ENCODE measurements around the gene SART3.
"Not testable (repeated sequence)": the region's sequence is repeated elsewhere in the genome, so short reads cannot be mapped to it uniquely, and the experiment has no call there.

The SART3 gene

DNA sequence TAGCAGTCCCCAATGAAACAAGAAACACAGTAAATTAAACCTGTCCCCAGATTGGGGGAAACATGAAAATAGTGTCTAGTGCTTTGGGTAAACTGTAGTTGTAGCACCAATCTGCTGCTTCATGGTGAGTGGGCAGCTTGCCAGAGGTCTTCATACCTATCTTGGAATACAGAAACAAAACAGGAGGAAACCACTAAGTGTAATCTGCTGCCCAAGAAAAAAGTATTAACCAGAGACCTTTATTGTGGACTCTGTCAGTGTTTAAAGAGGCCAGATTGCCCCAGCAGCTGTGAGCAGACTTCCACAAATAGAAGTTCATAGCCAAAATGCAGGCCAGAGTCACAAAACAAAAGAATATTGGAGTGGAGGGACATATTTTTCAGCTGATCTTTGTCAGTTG lies 3.8 kb upstream of the SART3 start:
- in situ Hi-C loops (cut with HindIII; ENCODE audit: low sequenced_read_pairs), result no loop called here

DNA sequence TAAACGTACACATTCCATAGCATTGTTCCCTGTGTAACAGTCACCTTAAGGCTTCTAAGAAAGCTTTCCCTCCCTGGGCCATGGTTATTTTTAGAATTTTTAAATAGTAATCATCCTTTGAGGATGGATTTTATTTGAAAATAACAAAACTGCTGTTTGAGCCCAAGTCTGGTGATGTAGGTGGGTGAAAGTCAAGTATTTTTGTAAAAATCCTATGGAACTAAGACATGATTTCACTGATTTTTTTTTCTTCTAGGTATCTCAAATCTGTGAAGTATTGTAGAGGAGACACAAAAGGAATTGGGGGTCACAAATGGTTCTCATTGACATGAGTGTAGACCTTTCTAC lies 2.8 kb upstream of the SART3 start:
- in situ Hi-C loops (cut with HindIII; ENCODE audit: low sequenced_read_pairs), result no loop called here

DNA sequence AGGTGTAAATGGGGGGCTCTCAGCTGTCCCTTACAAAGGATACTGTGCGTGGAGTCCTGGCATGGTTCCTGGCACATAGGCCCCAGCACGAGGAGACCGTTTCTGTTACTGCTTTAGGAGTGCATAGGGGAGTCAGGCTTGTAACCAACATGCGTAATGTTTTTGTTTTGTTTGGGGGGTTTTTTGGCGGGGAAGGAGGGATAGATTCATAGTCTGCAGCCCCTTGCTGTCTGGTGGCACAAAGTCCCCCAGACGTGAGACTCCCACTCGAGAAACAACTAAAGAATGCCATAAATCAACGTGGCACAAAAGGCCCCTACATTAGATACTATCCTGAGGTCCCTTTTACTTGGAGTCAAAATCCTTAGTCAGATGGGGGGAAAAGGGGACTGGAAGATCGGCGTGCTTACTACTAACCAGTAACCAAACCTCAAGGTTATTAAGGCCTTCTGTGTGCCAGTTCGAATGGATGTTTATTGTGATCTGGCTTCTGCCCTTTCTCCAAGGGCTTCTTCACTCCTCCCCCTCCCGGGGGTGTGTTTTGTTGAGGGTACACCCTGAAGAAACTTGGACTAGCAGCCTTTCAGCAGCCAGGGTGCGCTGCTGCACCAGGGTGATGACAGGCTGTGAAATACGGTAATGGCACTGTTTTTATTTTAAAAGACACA lies 2.3 kb upstream of the SART3 start:
- in situ Hi-C loops (cut with HindIII; ENCODE audit: low sequenced_read_pairs), result no loop called here

DNA sequence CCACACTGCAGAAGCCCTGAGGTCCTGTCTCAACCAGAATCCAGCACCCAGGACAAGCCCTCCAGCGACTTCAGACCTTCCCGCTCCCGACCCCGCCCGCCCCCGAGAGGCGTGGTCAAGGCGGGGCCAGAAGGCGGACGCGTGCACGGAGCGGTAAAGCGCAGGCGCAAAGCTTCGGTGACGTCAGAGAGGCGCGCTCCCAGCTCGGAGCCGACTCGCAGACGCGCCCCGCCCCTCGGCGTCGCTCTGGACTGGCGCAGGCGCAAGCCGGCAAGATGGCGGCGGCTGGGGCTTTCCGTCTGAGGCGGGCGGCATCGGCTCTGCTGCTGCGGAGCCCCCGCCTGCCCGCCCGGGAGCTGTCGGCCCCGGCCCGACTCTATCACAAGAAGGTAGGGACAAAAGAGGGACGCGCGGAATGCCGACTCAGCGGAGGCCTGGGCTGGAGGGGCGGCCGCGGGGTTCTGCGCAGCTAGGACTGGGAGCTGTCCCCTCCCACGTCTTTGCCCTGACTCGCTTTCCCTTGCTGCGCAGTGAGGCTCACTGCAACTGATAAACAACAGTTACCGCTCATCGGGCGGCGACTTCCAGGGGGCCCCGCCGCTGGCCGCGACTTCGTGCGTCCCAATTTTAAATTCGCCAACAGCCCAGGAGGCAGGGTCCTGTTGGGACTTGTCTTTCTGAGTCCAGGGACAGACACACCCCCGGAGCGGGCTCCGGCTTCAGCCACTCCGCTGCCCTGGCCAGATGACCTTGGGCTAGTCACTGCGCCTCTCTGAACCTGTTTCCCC lies 1.6 kb upstream of the SART3 start, which contains the start of gene ISCU:
TSS of gene ISCU (plus strand) at position 249 of the 788 bp plus-strand sequence. CDS start at position 276, 27 bp downstream.
- in situ Hi-C loops (cut with HindIII; ENCODE audit: low sequenced_read_pairs), result no loop called here

DNA sequence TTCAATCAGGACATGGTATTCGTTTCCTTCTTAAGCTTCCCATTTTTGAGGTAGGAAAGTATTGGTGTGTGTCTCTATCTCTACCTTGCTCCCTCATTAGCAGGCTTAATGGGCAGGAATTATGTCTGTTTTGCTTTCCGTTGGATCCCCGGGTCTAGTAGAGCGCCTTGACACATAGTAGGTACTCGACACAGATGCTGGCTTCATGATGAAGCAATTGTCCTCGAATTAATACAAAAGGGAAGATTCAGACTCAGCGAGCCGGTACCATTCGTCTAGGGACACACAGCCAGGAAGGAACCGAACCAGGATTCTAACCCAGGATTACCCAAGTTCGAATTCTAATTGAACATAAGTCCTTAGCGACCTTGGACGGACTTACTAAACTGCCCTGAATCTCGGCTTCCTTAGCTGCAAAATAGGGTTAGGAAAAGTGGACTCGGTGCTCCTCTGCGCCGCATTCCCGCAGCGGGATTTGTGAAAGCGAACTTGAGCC lies 927 bp upstream of the SART3 start:
- in situ Hi-C loops (cut with HindIII; ENCODE audit: low sequenced_read_pairs), result no loop called here

DNA sequence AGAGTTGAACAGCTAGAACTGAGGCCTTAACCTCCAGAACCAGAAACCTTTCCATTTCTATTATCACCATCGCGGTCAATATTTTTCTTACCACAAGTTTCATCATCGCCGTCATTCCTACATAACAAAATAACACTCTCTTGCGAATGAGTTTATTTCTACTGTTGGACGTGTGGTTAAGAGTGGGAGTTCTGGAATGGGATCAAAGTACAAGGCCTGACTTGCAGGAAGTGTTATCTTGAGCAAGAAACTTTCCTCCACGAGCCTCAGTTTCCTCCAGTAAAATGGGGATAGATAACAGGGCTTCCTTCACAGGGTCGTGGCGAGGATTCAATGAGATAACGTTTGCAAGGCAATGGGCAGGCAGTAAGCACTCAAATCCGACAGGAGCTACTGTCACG lies 652 bp downstream of the SART3 start:
- in situ Hi-C loops (cut with HindIII; ENCODE audit: low sequenced_read_pairs), result no loop called here

DNA sequence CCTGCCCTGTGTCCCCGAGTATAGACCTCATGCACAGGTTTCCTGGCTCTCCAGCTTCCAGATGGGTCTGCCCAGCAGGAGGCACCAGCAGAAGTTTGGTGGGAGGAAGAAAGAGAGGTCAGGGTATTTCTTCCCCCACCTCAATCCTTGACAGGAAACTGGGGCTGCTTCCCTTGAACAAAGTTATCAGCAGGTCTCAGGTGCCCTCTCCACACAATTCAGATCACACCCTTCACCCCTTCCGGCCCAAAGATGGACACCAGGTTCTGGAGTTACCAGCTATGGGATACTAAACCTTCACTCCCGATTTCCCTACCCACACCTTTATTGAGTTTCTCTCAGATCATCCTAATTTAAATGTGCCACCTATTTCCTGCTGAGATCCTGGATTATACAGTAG lies 1.2 kb downstream of the SART3 start:
- in situ Hi-C loops (cut with HindIII; ENCODE audit: low sequenced_read_pairs), result no loop called here

DNA sequence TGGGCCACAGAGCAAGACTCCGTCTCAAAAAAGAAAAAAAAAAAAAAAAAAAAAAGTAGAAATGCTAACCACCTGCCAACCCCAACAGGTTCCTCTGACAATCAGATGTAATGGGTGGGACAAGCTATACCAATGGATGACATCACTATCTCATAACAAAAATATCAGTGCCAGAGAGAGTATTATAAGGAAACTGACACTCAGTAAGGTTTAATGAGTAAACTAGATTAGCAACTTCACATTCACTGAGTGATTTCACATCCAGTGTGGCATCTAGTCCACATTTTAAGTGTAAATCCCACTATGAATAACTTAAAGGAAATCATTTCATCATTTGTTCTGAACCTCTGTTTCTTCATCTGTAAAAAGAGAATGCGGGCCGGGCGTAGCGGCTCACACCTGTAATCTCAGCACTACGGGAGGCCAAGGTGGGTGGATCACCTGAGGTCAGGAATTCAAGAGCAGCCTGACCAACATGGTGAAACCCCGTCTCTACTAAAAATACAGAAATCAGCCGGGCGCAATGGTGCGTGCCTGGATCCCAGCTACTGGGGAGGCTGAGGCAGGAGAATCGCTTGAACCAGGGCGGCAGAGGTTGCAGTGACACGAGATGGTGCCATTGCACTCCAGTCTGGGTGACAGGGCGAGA lies 1.8 kb downstream of the SART3 start:
- in situ Hi-C loops (cut with HindIII; ENCODE audit: low sequenced_read_pairs), result no loop called here

DNA sequence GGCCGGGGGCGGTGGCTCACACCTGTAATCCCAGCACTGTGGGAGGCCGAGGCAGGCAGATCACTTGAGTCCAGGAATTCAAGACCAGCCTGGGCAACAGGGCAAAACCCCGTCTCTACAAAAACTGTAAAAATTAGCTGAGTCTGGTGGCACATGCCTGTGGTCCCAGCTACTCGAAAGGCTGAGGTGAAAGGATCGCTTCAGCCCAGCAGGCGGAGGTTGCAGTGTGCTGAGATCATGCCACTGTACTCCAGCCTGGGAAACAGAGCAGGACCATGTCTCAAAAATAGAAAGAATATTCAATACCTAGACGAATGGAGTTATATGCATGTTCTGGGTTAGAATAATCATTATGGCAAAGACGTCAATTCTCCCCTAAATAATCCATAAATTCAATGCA lies 5.6 kb downstream of the SART3 start:
- in situ Hi-C loops (cut with HindIII; ENCODE audit: low sequenced_read_pairs), result not testable (repeated sequence)

DNA sequence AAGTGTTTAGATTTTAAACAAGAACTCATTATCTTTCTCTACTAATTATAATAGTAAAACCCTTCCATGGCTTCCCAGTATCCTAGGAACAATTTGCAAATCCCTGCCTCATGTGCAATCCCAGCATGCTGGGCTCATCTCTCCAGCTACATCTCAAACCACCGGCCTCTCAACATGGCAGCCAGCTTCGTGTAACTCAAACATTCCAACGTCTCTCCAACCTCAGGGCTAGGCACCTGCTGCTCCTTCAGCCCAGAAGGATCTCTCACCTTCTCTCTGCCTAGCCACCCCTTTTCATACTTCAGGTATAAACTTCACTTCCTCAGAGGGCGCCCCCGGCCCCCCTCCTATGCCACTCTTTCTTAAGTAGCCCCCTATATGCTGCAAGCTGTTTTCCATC lies 7.2 kb downstream of the SART3 start:
- in situ Hi-C loops (cut with HindIII; ENCODE audit: low sequenced_read_pairs), result no loop called here

DNA sequence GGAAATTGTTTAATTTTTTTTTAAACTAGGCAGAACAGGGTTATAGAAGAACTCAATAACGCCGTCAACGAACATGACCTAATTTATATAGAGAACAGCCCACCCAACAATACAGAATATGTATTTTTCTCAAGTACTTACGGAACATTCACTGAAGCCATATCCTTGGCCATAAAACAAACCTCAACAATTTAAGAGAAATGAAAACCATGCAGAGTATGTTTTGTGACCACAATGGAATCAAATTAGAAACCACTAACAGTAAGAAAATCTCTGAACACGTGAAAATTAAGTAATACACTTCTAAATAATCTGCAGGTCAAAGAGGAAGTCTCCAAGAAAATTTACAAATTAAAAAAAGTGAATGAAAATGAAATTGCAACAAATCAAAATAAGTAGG lies 9.4 kb downstream of the SART3 start:
- in situ Hi-C loops (cut with HindIII; ENCODE audit: low sequenced_read_pairs), result no loop called here

DNA sequence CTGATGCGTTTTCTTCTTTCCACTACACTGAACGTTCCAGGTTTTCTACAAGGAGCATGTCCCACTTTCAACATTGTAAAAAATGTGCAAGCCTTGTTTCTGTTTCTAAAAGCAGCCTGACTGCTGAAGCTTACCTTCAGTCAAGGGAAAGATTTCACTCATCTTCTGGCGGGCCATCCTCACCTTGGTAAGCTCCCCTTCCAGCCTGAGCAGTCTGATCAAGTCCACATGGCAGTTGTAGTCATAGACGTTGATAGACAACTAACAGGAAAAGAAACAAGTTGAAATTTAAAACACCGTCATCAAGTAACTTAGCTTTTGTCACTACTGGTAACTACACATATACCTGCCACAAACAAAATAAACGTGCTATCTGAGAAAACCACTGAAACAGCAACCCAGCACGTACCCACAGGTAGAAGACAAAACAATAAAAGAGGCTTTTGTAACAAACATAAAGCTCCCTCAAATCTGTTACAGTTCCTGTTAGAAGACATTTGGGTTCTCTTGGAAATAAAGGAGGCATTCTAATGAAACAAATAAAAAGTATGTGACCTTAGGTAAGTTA lies 11.9 kb downstream of the SART3 start:
- in situ Hi-C loops (cut with HindIII; ENCODE audit: low sequenced_read_pairs), result no loop called here

DNA sequence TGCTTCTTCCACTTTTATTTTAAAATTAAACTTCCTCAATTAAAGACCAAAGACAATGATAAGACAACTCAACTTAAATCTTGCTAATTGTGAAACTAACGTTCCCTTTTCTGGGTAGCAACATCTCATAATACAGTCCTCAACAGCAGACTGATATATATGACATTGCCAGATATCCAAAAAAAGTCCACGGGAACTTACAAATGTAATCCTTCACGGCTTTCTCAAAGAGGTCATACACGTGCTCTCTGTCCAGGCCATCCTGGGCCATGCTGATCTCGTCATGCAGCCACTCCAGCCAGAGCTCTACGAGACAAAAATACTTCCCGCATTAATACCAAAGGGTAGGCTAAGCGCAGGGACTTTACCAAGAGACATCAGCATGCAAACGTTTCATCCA lies 13.3 kb downstream of the SART3 start:
- in situ Hi-C loops (cut with HindIII; ENCODE audit: low sequenced_read_pairs), result no loop called here

DNA sequence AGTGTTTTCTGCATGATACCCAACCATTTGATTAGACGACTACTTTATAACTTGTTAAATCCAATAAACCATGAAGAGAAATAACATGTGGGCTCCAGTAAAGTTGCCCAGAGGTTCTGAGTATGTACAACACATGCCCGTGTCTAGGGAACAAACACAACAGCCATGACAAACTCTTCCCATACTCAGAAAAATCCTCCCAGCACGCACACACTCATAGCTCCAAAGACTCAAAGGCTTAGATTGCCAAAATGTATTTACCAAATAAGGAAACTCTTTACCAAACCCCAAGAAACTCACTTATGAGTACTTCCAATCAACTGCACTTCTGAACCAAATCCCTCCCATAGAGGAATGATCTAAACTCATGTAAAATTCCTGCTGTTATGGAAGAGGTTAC lies 17.3 kb downstream of the SART3 start:
- in situ Hi-C loops (cut with HindIII; ENCODE audit: low sequenced_read_pairs), result no loop called here

DNA sequence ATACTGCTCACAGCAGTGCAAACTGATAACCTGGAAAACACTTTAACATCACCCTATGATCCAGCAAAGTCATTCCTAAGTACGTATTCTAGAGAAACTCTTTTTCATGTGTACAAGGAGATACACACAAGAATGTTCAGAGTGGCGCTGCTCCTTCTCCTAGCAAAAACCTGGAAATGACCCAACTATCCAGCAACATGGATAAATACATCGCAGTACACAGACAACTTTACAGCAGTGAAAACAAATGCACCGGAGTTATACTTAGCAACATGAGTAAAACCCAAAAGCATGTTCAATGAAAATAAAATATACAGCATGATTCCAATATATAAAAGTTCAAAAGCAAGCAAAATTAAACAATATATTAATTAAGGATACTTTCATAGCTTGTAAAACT lies 18.7 kb downstream of the SART3 start:
- in situ Hi-C loops (cut with HindIII; ENCODE audit: low sequenced_read_pairs), result no loop called here

DNA sequence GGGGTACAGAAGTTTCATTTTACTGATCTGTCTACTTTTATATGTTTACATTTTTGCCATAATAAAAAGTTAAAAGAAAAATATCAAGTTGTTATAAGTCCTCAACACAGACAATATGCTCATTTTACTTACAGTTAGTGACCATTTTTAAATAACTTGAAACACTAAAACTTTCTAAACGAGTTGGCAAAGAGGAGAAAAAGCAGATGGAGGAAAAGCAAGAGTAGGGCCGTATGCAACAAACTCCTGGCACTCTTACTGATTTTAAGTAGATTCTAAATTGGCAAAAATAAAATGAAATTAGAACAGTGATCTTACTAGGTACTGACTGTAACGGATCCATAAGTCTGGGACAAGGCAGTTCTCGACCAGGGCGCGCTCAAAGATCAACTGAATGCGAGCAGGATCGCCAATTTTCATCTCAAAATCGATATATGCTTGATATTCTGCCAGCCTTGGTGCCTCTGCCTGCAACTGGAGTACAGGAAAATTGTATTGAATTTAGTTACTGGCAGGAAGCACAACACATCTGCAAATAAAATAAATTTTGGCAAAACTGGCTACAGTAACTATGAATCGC lies 22.3 kb downstream of the SART3 start:
- in situ Hi-C loops (cut with HindIII; ENCODE audit: low sequenced_read_pairs), result no loop called here

DNA sequence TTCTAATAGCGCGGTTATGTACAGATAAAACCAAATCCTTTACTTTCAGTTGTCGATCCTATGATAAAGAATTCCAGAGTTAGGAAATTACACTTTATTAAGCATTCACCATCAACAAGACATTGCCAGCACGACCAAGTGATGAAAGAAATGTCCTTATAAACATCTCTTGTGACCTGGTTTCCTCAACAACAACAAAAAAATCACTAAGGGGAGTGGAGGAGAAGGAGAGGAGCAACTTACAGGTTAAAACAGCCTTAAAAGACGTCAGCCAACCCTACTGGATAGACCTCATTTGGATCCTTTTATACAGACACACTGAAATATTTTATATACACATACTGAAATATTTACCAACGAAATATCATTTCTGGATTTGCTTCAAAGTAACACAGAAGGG lies 22.8 kb downstream of the SART3 start:
- in situ Hi-C loops (cut with HindIII; ENCODE audit: low sequenced_read_pairs), result no loop called here

DNA sequence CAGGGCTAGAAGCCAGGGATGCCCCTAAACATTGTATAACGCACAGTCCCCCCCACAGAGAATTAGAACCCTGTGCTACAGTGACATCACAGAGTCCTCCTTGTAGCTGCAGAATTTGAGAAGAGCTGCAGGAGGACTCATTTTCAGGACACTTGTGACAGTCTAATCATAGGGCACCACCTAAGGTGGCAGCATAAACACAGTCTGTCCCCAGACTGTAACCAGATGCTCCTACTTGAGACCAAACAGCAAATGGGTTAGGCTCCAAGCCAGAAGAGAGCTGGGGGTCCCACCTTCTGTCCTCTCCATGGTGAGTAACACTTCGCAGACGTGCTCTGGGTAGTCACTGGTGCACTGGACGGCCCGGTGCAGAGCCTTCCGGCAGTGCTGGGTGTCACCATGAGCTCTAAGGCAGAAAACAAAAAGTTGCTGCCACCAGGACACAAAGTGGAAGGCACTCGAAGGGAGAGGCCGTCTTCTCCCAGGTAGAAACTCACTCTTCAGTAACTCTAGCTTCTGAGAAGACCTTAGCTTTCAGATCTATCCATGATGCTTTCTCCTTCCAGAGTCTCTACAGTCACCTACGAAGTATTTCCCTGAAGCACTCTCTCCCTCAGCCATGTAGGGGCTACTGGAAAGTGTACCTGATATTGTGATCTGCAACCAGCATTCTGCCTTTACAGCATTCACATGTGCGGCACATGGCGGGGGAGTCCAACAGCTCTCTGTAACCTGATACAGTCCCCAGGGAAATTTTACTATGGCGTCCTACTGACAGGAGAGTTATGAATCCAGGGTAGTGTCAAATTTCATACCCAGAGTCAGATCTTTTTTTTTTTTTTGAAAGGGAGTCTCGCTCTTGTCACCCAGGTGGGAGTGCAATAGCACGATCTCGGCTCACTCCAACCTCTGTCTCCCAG lies 28.8 kb downstream of the SART3 start:
- in situ Hi-C loops (cut with HindIII; ENCODE audit: low sequenced_read_pairs), result no loop called here

DNA sequence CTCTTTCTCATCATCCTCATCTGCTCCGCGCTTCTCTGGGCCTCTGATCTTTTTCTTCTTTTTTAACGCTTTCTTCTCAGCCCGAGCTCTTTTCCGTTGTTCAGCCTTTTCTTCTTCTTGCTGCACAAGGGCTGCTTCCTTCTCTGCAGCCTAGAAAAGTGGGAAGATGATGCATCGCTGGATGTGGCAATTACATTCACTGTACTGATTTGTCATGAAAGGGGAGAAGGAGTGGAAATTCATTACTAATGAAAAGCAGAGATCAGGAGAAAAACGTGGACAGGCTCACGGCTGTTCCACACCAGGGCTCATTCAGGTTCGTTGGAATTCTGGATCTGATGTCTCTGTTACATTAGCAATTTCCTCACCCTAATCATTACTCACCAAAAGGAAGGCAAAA lies 30.8 kb downstream of the SART3 start:
- in situ Hi-C loops (cut with HindIII; ENCODE audit: low sequenced_read_pairs), result no loop called here

DNA sequence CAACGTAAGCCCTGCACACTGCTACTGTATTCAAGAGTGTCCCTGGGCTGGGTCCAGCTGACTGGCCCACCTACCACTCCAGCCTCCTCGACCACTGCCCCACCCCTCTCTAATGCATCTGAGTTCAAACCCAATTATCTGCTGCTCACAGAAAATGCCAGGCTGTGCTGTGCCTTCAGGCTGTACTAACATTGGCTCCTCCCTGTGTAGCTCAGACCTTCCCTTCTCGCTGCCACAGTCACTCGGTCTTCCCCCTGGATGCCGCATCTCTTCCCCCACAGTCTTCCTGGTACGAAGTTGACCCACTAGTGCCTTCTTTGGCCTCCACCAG lies 33.8 kb downstream of the SART3 start:
- in situ Hi-C loops (cut with HindIII; ENCODE audit: low sequenced_read_pairs), result no loop called here

Data from DLD1 (cell line).